ENCODE measurements around the gene TXNDC17.

DNA sequence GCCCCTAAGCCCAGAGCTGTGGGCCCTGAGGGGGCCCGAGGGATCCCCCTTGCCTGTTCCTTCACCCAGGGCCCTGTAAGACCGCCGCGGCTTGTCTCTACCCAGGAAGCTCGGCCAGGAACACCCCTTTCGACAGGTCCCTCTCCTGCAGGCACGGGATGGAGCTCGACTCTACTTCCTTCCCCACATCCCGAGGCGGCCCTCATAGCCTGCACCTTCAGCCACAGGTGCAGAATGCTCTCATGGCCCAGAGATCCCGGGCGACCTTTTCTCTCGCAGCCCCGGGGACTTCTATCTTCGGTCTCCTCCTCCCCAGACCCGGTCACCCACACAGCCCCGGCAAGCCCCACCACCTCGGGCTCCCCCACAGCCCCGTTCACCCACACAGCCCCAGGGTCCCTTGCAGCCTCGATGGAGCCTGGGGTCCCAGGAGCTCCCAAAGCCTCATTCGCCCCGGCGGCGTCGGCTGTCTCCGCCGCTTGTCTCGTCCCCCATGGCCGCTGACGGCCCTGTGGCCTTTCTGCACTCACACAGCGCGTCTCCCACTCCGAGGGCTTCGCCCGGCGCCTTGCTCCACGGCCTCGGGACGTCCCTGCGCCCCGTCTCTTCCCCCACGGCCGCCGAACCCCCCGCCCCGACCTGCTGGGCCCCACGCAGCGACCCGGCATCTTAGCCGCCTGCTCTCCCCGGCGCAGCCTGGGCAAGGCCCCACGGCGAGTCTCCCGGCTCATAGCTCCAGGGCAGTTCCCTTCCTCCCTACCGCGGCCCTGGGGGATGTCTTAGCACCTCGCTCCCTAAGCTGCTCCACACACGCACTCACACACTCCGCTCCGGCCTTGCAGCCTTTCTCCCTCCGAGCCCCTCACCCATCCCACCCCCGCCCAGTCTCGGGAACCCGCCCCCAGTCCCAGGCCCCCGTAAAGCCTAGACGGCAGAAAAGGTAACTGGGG is 999 bp upstream of the TXNDC17 start:
- no peak for TF ChIP-seq CTCF (IDR thresholded peaks at IDR 0.05)
- no peak for TF ChIP-seq POLR2A (IDR thresholded peaks at IDR 0.05)
